Activated CD8-positive, alpha-beta memory T cell treated with anti-CD3 and anti-CD28 coated beads, Interleukin-2, amount 50 U/mL, for 1 hour (primary cell): Measurements from ENCODE around the gene NDUFS4.
"Not testable (repeated sequence)": the region's sequence is repeated elsewhere in the genome, so short reads cannot be mapped to it uniquely, and the experiment has no call there.

Source experiments
- DNase-seq: peaks from one replicate; pipeline ENCODE4 v3.0.0-alpha.2; 2020; ENCODE audit errors: extremely low read depth

Gene NDUFS4

GRCh38 chr5:53560506-53561191 is at the start of gene NDUFS4:
Gene NDUFS4, plus strand, starts transcription at chr5:53560639. Its CDS starts 24 bp downstream, at chr5:53560663.
- DNase-seq = peak; percentile 49

- no peak for DNase-seq
These were observed 47.9 kb upstream of the NDUFS4 start for GRCh38 chr5:53512539-53512938.

GRCh38 chr5:53515988-53516387 is 44.5 kb upstream of the NDUFS4 start:
- DNase-seq = no peak

- no peak for DNase-seq
These were observed 39.6 kb upstream of the NDUFS4 start for GRCh38 chr5:53520813-53521212.

- no peak for DNase-seq
These were observed 22.7 kb upstream of the NDUFS4 start for GRCh38 chr5:53537711-53538110.

GRCh38 chr5:53540739-53541138 is 19.7 kb upstream of the NDUFS4 start:
- not testable (repeated sequence) for DNase-seq

GRCh38 chr5:53541859-53542258 is 18.6 kb upstream of the NDUFS4 start:
- DNase-seq = no peak

GRCh38 chr5:53542926-53543325 is 17.5 kb upstream of the NDUFS4 start:
- DNase-seq = no peak

- DNase-seq = no peak
These were observed 17.0 kb upstream of the NDUFS4 start for GRCh38 chr5:53543401-53543800.

GRCh38 chr5:53545744-53546143 is 14.7 kb upstream of the NDUFS4 start:
- no peak for DNase-seq

GRCh38 chr5:53547226-53547625 is 13.2 kb upstream of the NDUFS4 start:
- no peak for DNase-seq

- not testable (repeated sequence) for DNase-seq
These were observed 11.9 kb upstream of the NDUFS4 start for GRCh38 chr5:53548501-53548900.

GRCh38 chr5:53549792-53550191 is 10.6 kb upstream of the NDUFS4 start:
- DNase-seq = no peak

- no peak for DNase-seq
These were observed 7.9 kb upstream of the NDUFS4 start for GRCh38 chr5:53552561-53552960.

- no peak for DNase-seq
These were observed 6.0 kb upstream of the NDUFS4 start for GRCh38 chr5:53554444-53554843.

GRCh38 chr5:53555160-53555559 is 5.3 kb upstream of the NDUFS4 start:
- no peak for DNase-seq

- no peak for DNase-seq
These were observed 4.4 kb upstream of the NDUFS4 start for GRCh38 chr5:53556001-53556400.

GRCh38 chr5:53557386-53557785 is 3.1 kb upstream of the NDUFS4 start:
- no peak for DNase-seq

- DNase-seq = no peak
These were observed 1.5 kb upstream of the NDUFS4 start for GRCh38 chr5:53558966-53559365.

GRCh38 chr5:53560028-53560427 is 411 bp upstream of the NDUFS4 start:
- DNase-seq = no peak

GRCh38 chr5:53568401-53568800 is 8.0 kb downstream of the NDUFS4 start:
- no peak for DNase-seq

GRCh38 chr5:53568871-53569270 is 8.4 kb downstream of the NDUFS4 start:
- no peak for DNase-seq

- DNase-seq = no peak
These were observed 9.0 kb downstream of the NDUFS4 start for GRCh38 chr5:53569453-53569852.

- DNase-seq = no peak
These were observed 11.0 kb downstream of the NDUFS4 start for GRCh38 chr5:53571403-53571802.
